CD1c-positive myeloid dendritic cell (primary cell): ENCODE results near the gene GIPC2.
A peak's percentile ranks its signal among the peaks of the same experiment; 100 is the strongest.
"Not testable (repeated sequence)": the region's sequence is repeated elsewhere in the genome, so short reads cannot be mapped to it uniquely, and the experiment has no call there.

Experiments
- DNase-seq: peaks from one replicate; pipeline ENCODE4 v3.0.0-alpha.2; 2016; ENCODE audit errors: extremely low spot score

GIPC2 gene

GRCh38 chr1:78036450-78036849, 9.3 kb upstream of the GIPC2 start:
- DNase-seq = no peak

GRCh38 chr1:78038071-78038470, 7.7 kb upstream of the GIPC2 start:
- no peak for DNase-seq

GRCh38 chr1:78038491-78038939, 7.3 kb upstream of the GIPC2 start:
- no peak for DNase-seq

- no peak for DNase-seq
Measured at GRCh38 chr1:78040484-78041089, 5.2 kb upstream of the GIPC2 start.

GRCh38 chr1:78043436-78043835, 2.3 kb upstream of the GIPC2 start:
- DNase-seq = no peak

- no peak for DNase-seq
Measured at GRCh38 chr1:78044796-78045562, 787 bp upstream of the GIPC2 start.

- no peak for DNase-seq
Measured at GRCh38 chr1:78045563-78045925, 222 bp upstream of the GIPC2 start.

- DNase-seq = no peak
Measured at GRCh38 chr1:78047106-78047505, 1.3 kb downstream of the GIPC2 start.

GRCh38 chr1:78047631-78048030, 1.9 kb downstream of the GIPC2 start:
- DNase-seq = no peak

- DNase-seq = no peak
Measured at GRCh38 chr1:78048446-78048845, 2.7 kb downstream of the GIPC2 start.

- DNase-seq = no peak
Measured at GRCh38 chr1:78049396-78049795, 3.6 kb downstream of the GIPC2 start.

GRCh38 chr1:78051005-78051404, 5.2 kb downstream of the GIPC2 start:
- no peak for DNase-seq

- no peak for DNase-seq
Measured at GRCh38 chr1:78052685-78053405, 7.1 kb downstream of the GIPC2 start.

- no peak for DNase-seq
Measured at GRCh38 chr1:78053498-78053897, 7.7 kb downstream of the GIPC2 start.

GRCh38 chr1:78054559-78054958, 8.8 kb downstream of the GIPC2 start:
- no peak for DNase-seq

- DNase-seq = no peak
Measured at GRCh38 chr1:78054972-78055371, 9.2 kb downstream of the GIPC2 start.

GRCh38 chr1:78055565-78056132, 9.9 kb downstream of the GIPC2 start:
- no peak for DNase-seq

GRCh38 chr1:78058670-78059069, 12.9 kb downstream of the GIPC2 start:
- DNase-seq = no peak

- DNase-seq = peak; percentile 14
Measured at GRCh38 chr1:78060857-78061563, 15.2 kb downstream of the GIPC2 start.

- no peak for DNase-seq
Measured at GRCh38 chr1:78061825-78062523, 16.2 kb downstream of the GIPC2 start.

- DNase-seq = not testable (repeated sequence)
Measured at GRCh38 chr1:78064886-78065285, 19.1 kb downstream of the GIPC2 start.
